DND-41 (cell line): ENCODE measurements around the gene HSP90AB1.

ENCODE experiments used
- EZH2 ChIP-seq: IDR thresholded peaks from 3 replicates; pipeline ENCODE4 v1.6.1; 2012; ENCODE audit warnings: borderline replicate concordance, low read depth, mild to moderate bottlenecking, moderate library complexity, low read length, inconsistent platforms; ENCODE audit not compliant: severe bottlenecking
- TF ChIP-seq, protein P1 (sequence below): IDR thresholded peaks from 2 replicates; pipeline ENCODE4 v1.5.1; 2012; ENCODE audit warnings: borderline replicate concordance, low read length, moderate library complexity, mild to moderate bottlenecking; ENCODE audit not compliant: poor library complexity, severe bottlenecking; ENCODE audit errors: extremely low read depth

DNA sequence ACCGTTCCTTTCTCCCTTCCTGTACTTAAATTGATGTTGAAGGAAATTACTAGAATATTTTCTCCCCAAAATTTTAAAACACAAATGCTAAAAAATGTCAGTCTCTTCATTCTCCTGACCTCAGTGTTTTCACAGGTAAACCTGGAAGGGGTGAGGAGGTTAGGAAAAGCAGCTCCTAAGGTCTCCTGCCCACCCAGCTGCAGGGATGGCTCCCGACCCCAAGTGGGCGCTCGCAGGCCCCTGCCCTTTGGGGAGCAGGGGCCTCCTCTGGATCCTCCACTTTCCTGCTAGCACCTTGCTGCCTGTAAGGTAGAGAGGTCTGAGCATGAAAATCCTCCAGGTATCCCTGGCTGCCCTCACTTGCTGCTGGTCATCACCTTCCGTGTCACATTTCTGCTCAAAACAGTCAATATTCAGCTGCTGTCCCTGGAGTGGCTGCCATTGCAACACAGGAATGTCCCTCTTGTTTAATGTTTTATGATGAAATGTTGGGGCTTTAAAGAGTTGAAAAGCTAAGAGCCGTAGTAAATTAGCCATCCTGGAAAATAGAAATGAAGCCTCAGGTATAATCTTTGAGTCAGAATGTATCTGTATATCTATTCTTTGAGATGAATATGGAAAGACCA is 10.9 kb upstream of the HSP90AB1 start:
- TF ChIP-seq, protein P1, sequence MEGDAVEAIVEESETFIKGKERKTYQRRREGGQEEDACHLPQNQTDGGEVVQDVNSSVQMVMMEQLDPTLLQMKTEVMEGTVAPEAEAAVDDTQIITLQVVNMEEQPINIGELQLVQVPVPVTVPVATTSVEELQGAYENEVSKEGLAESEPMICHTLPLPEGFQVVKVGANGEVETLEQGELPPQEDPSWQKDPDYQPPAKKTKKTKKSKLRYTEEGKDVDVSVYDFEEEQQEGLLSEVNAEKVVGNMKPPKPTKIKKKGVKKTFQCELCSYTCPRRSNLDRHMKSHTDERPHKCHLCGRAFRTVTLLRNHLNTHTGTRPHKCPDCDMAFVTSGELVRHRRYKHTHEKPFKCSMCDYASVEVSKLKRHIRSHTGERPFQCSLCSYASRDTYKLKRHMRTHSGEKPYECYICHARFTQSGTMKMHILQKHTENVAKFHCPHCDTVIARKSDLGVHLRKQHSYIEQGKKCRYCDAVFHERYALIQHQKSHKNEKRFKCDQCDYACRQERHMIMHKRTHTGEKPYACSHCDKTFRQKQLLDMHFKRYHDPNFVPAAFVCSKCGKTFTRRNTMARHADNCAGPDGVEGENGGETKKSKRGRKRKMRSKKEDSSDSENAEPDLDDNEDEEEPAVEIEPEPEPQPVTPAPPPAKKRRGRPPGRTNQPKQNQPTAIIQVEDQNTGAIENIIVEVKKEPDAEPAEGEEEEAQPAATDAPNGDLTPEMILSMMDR, result no peak
- no peak for TF ChIP-seq EZH2
